ENCODE measurements around the gene KEAP1.

Gene KEAP1

GRCh38 chr19:10491472-10492047 lies 11.6 kb downstream of the KEAP1 start:
- TF ChIP-seq CTCF (IDR thresholded peaks at IDR 0.05) (no peak), ZFX (IDR thresholded peaks at IDR 0.05; ENCODE audit: borderline replicate concordance) (no peak)
- no peak overlapping the region for H3K27ac ChIP-seq

GRCh38 chr19:10486551-10486950 lies 16.6 kb downstream of the KEAP1 start:
- no peak overlapping the region for H3K27ac ChIP-seq
- TF ChIP-seq CTCF (IDR thresholded peaks at IDR 0.05) (no peak), ZFX (IDR thresholded peaks at IDR 0.05; ENCODE audit: borderline replicate concordance) (no peak)

DNA sequence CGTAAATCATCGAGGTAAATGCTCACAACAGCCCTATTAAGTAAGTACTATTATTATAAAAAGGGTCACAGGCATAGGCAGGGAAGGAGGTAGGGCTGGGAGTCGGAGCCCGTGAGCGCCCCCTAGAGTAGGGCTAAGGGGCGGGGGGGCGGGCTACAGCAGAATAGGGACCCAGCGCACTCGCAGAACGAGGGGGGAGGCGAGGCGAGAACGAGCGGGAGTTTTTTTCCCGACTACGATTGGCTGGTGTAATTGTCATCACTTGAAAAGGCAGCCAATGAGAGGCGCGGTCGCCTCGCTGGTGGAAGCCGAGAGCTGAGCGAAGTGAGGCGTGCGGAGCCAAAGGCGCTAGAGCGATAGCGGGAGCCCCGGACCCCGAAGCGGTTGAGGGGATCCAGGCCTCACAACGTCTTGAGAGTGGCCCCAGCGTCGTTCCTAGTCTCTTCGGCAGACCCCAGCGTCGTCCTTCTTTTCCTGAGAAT lies 24.2 kb downstream of the KEAP1 start:
- TF ChIP-seq CTCF (IDR thresholded peaks at IDR 0.05) (peak; percentile 92), ZFX (IDR thresholded peaks at IDR 0.05; ENCODE audit: borderline replicate concordance) (no peak)
- no peak overlapping the region for H3K27ac ChIP-seq

GRCh38 chr19:10478476-10478875 lies 24.7 kb downstream of the KEAP1 start:
- TF ChIP-seq CTCF (IDR thresholded peaks at IDR 0.05) (no peak), ZFX (IDR thresholded peaks at IDR 0.05; ENCODE audit: borderline replicate concordance) (no peak)
- no peak overlapping the region for H3K27ac ChIP-seq

GRCh38 chr19:10474962-10475451 lies 28.1 kb downstream of the KEAP1 start:
- TF ChIP-seq ZFX (IDR thresholded peaks at IDR 0.05; ENCODE audit: borderline replicate concordance), result no peak
- H3K27ac ChIP-seq, result no peak overlapping the region

DNA sequence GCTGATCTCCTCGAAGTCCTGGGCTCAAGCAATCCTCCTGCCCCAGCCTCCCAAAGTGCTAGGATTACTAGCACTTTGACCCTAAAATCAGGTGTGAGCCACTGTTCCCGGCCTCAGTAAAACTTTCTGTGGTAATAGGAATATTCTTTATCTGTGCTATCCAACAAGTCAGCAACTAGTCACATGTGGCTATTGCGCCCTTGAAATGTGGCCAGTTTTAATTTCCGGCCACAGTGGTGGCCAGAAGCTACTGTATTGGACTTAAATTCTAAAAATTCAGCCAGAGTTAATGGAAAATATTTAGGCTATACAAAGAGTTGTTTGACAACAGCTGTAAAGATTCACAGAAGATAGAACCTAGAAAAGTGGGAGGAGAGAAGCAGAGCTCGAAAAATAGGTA lies 30.0 kb downstream of the KEAP1 start:
- TF ChIP-seq ZFX (IDR thresholded peaks at IDR 0.05; ENCODE audit: borderline replicate concordance), result no peak
- TF ChIP-seq CTCF (IDR thresholded peaks at IDR 0.05), result no peak
- H3K27ac ChIP-seq, result no peak overlapping the region

DNA sequence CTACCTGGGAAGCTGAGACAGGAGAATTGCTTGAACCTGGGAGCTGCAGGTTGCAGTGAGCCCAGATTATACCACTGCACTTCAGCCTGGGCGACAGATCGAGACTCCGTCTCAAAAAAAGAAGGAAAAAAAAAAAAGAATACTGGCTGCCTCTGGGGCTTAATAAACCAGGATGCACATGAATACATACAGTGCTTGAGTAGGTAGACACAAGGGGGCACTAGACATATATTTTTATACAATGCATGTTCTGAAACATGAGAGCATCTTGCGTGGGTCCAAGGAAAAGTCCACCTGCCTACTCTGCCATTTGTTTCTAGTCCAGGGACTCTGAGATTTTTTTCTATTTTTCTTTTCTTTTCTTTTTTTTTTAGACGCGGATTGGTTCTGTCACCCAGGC lies 31.2 kb downstream of the KEAP1 start:
- H3K27ac ChIP-seq, result no peak overlapping the region
- peak; percentile 75 for TF ChIP-seq CTCF (IDR thresholded peaks at IDR 0.05)
- TF ChIP-seq ZFX (IDR thresholded peaks at IDR 0.05; ENCODE audit: borderline replicate concordance), result no peak

DNA sequence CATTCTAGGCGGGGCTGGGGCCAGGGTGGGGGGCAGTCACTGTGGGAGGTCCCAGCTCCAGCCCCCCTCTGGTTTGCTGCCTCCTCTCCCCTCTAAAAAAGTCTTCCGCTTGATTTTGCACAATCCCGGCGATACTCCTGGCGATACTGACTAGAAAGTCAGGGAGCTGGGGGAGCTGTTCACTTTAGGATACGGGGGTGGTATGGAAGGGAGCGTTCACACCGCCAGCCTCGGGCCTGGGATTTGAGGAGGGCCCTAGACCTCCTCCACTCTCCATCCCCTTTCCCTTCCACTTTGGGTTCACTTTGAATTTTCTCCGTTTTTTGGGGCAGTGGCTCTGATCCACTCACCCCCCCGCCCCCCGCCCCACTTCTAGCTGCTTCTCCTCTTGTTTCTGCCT lies 35.0 kb downstream of the KEAP1 start:
- TF ChIP-seq ZFX (IDR thresholded peaks at IDR 0.05; ENCODE audit: borderline replicate concordance) (no peak), CTCF (IDR thresholded peaks at IDR 0.05) (no peak)
- no peak overlapping the region for H3K27ac ChIP-seq

All from 22Rv1 (cell line).